Inferior parietal cortex (tissue), 1 donor: Measurements from ENCODE around the gene SH3BP2.
A peak's percentile ranks its signal among the peaks of the same experiment; 100 is the strongest.

Source experiments
- DNase-seq: peaks from one replicate; pipeline ENCODE4 v3.0.0-alpha.2; 2016; ENCODE audit errors: extremely low spot score

The SH3BP2 gene

GRCh38 chr4:2832981-2833670, 40.2 kb downstream of the SH3BP2 start:
- DNase-seq: no peak

GRCh38 chr4:2833671-2834000, 40.8 kb downstream of the SH3BP2 start:
- no peak for DNase-seq

- DNase-seq: no peak
These were observed 41.4 kb downstream of the SH3BP2 start for GRCh38 chr4:2834001-2834921.

DNA sequence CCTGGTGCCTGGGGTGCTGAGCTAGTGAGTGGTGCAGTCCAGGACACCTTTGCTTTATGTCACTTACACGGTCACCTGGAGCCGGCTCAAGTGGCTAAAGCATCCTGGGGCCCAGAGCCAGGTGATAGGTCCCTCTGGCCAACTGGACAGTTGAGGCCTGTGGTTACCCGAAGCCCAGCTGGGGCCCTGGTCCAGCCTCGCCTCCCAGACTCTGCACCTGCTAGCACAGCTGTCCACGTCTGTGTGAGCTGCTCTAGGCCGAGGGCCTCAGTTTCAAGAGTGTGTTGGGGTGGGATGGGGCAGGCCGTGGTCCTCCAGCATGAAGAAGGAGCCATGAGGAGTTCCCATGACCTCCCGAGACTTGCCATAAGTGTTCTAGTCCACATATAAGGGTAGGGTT, 43.1 kb downstream of the SH3BP2 start:
- no peak for DNase-seq

DNA sequence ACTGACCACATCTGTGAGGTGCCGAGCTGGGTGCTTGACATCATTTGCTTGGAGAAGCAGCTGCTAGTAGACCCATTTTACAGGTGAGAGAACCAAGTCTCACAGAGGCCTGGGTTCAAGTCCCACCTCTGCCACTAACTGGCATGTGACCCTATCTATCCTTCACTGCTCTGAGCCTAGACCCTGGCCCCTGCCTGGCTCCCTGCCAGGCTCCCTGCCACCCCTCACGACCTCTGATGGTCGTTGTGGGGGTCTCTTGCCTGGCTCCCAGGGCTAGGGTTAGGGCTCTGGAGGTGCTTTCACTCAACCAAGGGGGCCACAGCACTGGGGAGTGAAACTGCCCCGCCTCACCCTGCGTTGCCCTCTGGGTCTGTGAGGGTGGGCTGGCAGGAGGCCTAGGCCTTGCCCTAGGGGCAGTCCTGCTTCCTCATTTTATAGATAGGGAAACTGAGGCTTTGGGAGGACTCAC, 43.5 kb downstream of the SH3BP2 start:
- no peak for DNase-seq

DNA sequence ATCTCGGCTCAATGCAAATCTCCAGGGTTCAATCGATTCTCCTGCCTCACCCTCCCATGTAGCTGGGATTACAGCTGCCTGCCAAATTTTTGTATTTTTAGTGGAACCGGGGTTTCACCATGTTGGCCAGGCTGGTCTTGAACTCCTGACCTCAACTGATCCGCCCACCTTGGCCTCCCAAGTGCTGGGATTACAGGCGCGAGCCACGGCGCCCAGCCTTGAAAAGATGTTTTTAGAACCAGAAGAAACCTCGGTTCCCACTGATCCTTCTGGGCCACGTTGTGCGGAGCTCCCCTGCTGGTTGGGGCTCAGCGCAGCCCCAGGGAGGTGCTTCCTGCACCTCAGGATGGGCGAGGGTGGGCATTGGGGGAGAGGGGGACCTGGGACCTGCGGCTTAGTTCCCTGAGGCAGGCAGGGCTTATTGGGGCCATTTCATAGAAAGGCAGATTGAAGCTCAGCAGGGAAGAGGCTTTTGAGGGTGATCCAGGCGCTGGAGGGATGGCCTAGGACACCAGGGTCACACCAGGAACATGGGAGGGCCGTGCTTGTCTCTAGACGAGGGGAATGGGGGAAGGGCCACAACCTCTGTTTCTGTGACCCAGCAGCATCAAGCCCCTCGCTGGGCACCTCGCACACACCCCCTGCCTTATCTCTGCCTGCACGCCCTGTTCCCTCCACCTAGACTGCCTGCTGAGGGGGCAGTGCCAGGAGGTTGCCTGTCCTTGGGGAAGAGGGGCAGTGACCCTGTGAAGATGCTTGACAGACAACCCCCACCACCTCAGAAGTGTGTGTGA, 44.4 kb downstream of the SH3BP2 start:
- DNase-seq: no peak

- DNase-seq: peak; percentile 50
These were observed 45.1 kb downstream of the SH3BP2 start for GRCh38 chr4:2837904-2838496.

GRCh38 chr4:2839060-2839459, 46.2 kb downstream of the SH3BP2 start:
- no peak for DNase-seq

GRCh38 chr4:2842687-2843262, 49.9 kb downstream of the SH3BP2 start:
- DNase-seq: peak; percentile 32

- peak; percentile 94 for DNase-seq
These were observed 50.5 kb downstream of the SH3BP2 start, which contains the start of gene ADD1 for GRCh38 chr4:2843263-2843940. Gene ADD1, plus strand, starts transcription at chr4:2843844. Its CDS starts 32,072 bp downstream, at chr4:2875916.

DNA sequence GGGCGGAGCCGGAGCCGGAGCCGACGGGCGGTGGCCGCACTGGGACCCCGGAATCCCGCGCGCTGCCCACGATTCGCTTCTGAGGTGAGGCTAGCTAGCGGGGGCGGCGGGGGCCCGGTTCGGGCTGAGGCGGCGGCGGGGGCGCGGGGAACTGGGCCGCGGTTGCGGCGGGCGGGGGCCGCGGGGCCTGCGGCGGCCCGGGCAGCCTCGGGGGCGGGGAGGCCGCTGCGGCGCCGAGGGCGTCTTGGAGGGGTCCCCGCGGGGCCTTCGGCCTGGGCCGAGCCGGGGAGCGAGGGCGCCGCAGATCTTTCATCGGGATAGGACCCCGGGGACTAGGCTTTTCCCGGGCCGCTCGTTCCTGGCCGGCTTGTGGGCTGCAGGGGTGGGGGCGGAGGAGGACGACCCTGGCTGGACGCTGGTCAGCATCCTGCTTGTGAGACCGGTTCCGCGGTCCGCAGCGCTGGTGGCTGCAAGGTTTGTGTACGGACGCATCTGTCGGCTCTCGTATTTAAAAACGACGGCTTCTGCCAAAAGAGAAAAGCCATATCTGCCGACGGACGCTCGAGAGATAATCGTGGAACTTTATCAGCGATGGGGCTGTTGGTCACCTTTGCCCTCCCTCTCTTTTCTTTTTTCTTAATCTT, 51.2 kb downstream of the SH3BP2 start:
- DNase-seq: no peak

DNA sequence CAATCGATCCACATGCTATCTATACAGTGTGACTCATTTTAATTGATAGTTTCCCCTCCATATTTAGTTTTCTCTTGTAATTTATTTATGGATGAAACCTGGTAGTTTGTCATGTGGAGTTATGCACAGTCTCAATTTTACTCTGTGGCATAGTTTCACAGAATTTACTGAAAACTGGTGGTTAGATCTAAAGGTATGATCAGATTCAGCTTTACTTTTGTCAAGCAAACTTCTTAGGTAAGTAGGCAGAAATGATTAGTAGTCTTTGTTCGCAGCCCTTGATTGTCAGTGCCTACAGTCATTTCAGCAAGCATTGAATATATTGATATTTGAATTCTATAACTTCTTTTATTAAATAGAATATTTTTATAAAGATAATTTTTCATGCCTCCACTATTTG, 53.3 kb downstream of the SH3BP2 start:
- DNase-seq: no peak

DNA sequence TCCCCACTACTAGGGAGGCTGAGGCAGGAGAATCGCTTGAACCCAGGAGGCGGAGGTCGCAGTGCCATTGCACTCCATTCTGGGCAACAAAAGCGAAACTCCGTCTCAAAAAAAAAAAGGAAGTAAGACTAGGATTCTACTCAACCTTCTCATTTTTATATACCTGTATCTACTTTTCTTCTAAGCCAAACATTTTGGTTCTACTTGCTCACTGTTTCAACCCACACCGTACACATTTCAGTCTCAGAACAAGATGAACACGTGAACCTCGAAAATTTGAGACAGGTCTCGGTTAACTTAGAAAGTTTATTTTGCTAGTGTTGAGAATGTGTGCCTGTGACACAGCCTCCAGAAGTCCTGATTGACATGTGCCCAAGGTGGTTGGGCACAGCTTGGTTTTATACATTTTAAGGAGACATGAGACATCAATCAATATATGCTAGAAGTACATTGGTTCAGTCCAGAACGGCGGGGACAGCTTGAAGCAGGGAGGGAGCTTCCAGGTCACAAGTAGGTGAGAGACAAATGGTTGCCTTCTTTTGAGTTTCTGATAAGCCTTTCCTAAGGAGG, 54.5 kb downstream of the SH3BP2 start:
- DNase-seq: no peak

- no peak for DNase-seq
These were observed 55.6 kb downstream of the SH3BP2 start for GRCh38 chr4:2848449-2848848.

DNA sequence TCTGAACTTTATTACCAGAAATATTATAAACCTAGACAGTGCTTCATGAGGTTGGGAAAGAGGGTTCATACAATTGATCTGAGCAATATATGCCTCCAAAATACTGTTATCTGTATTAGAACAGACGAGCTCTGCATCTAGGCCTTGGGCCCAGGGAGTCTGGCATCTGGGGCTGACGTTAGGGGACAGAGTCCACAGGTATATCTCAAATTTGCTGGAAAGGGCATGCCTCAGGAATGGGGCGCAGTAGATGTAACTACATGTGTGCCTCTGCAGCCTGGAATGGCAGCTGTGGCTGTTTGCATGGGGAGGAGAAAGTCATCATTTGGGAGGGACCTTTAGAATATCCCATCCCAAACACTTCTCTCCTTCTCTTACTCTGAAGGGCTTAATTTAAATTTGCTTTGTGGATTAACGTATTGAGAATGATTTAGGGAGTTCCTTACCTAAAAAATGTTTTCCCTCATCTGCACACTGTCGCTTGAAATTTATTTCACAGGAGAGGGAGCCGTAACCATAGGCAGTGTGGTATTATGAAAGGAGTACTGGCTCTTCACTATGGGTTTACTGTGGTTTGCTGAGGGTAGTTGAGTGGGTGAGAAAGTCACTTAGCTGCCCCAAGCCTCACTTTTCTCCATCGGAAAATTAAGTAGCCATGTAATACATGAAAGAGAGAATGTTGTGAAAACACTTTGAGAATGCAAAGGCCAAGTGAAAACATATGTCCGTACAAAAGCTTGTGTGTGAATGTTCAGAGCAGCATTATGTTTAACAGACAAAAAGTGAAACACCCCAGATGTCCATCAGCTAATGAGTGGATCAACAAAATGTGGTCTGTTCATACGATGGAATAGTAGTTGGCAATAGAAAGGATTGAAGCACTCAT, 56.6 kb downstream of the SH3BP2 start:
- no peak for DNase-seq

GRCh38 chr4:2850966-2851798, 58.3 kb downstream of the SH3BP2 start:
- DNase-seq: no peak

- no peak for DNase-seq
These were observed 59.6 kb downstream of the SH3BP2 start for GRCh38 chr4:2852481-2852921.

DNA sequence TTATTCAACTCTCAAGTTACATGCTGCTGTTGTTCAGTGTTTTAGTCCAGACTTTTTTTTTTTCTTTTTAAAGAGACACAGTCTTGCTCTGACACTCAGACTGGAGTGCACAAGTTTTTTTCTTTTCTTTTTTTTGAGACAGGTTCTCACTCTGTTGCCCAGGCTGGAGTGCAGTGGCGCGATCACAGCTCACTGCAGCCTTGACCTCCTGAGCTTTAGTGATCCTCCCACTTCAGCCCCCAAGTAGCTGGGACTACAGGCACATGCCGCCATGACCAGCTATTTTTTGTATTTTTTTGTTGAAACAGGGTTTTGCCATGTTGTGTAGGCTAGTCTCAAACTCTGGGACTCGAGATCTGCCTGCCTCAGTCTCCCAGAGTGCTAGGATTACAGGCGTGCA, 62.7 kb downstream of the SH3BP2 start:
- DNase-seq: no peak
